PC-9 (cell line): Measurements from ENCODE around the gene TMEM94. TPM values are rescaled to one million over a fixed set of nuclear protein-coding genes. Genes with fewer than 3 reads are reported as not detected.

Source experiments
- BruUV-seq: library from RNA; stranded (reverse); fragments of 400-500 nt; replicated peaks from 2 replicates; lab custom pipeline; 2021; lab: Mats Ljungman, UMichigan
- CTCF ChIA-PET: fragments of 300-600 bp; sonication (Branson Sonifier 250); formaldehyde crosslinking; loops from one replicate; lab custom pipeline; 2022; ENCODE audit warnings: antibody characterized with exemption; lab: Charles Lee
- POLR2A ChIA-PET: fragments of 300-600 bp; sonication (Branson Sonifier 250); formaldehyde crosslinking; loops from one replicate; lab custom pipeline; 2022; ENCODE audit warnings: antibody characterized with exemption; ENCODE audit not compliant: unreplicated experiment; lab: Charles Lee
- DNase-seq, 2 experiments: peaks; one replicate each; pipeline versions ENCODE4 v3.0.0 to v3.0.0-alpha.2; 2015 to 2022; ENCODE audit warnings: mixed read lengths in 1 of 2
- H2AFZ ChIP-seq: fragments of 200-600 bp; sonication (generic); 2 replicates; pipeline ENCODE4 v1.8.1; 2017; ENCODE audit warnings: antibody characterized with exemption
- H3F3A ChIP-seq: fragments of 200-600 bp; sonication (generic); 2 replicates; pipeline ENCODE4 v1.8.1; 2017; ENCODE audit warnings: antibody characterized with exemption, mild to moderate bottlenecking, low read depth; ENCODE audit not compliant: insufficient read depth
- H3K27ac ChIP-seq: fragments of 200-600 bp; sonication (generic); 2 replicates; pipeline ENCODE4 v1.6.1; 2016; ENCODE audit warnings: mixed run types
- H3K27me3 ChIP-seq: fragments of 200-600 bp; sonication (generic); 2 replicates; pipeline ENCODE4 v1.6.1; 2016; ENCODE audit warnings: low read depth, mixed run types; ENCODE audit not compliant: insufficient read depth
- H3K36me3 ChIP-seq: fragments of 200-600 bp; sonication (generic); 2 replicates; pipeline ENCODE4 v1.6.1; 2016; ENCODE audit warnings: low read depth, mixed run types
- H3K4me1 ChIP-seq: fragments of 200-600 bp; sonication (generic); replicated peaks from 2 replicates; pipeline ENCODE4 v1.6.1; 2016; ENCODE audit warnings: mixed run types; ENCODE audit not compliant: insufficient read depth
- H3K4me2 ChIP-seq: fragments of 200-600 bp; sonication (generic); 2 replicates; pipeline ENCODE4 v1.6.1; 2017; ENCODE audit warnings: mixed run types
- H3K4me3 ChIP-seq: fragments of 200-600 bp; sonication (generic); 2 replicates; pipeline ENCODE4 v1.6.1; 2016; ENCODE audit warnings: mixed run types
- H3K79me2 ChIP-seq: fragments of 200-600 bp; sonication (generic); 2 replicates; pipeline ENCODE4 v1.6.1; 2017; ENCODE audit warnings: low read depth, mixed run types
- H3K9me2 ChIP-seq: fragments of 200-600 bp; sonication (generic); 2 replicates; pipeline ENCODE4 v1.8.1; 2017; ENCODE audit warnings: mild to moderate bottlenecking; ENCODE audit not compliant: insufficient read depth
- H3K9me3 ChIP-seq: fragments of 200-600 bp; sonication (generic); 2 replicates; pipeline ENCODE4 v1.8.1; 2016; ENCODE audit warnings: low read depth; ENCODE audit not compliant: insufficient read depth
- H4K20me1 ChIP-seq: fragments of 200-600 bp; sonication (generic); 2 replicates; pipeline ENCODE4 v1.8.1; 2017; ENCODE audit not compliant: insufficient read depth
- EZH2 ChIP-seq: fragments of 200-600 bp; sonication (generic); IDR thresholded peaks from 2 replicates; pipeline ENCODE4 v1.8.0; 2017; ENCODE audit warnings: antibody characterized with exemption, low read depth
- intact Hi-C: fragments of 100-400 bp; cut with micrococcal nuclease; formaldehyde crosslinking; loops from one replicate; pipeline ENCODE4 v1.10.0; 2022; ENCODE audit not compliant: unreplicated experiment
- total RNA-seq: library from RNA; stranded (reverse); gene quantifications from 2 replicates; pipeline ENCODE4 v1.2.3, GENCODE V29; 2021
- TF ChIP-seq, protein P1 (sequence below): fragments of 200-600 bp; sonication (generic); conservative IDR thresholded peaks from 2 replicates; pipeline ENCODE4 v1.6.1; 2017; ENCODE audit warnings: mixed run types, antibody characterized with exemption, mild to moderate bottlenecking, moderate library complexity

TMEM94 gene
- total RNA-seq, 1 experiment from 2014 or later = 78.9 TPM

DNA sequence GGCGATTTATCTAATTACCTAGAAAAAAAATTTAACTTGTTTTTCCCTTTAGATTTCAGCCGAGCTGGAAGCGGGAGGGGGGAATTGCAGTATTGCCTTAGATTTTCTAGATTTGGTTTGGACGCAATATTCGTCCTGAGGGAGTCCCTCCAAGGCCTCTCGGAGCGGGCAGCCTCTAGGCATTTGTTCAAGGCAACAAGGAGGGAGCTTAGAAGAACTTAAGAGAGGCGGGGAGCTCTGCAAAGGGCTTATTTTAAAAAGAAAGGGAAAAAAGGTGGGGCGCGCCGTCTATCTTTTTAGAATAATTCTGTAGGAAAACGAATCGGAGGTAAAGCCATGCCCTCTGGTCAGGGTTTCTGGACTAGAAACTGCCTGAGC, 407 bp upstream of the TMEM94 start:
- H3K27ac ChIP-seq = peak overlapping the region; percentile 40; the same call in 1 of the 2 replicates
- H3K9me3 ChIP-seq = no peaks in the 10 kb centered on the region
- TF ChIP-seq, protein P1, sequence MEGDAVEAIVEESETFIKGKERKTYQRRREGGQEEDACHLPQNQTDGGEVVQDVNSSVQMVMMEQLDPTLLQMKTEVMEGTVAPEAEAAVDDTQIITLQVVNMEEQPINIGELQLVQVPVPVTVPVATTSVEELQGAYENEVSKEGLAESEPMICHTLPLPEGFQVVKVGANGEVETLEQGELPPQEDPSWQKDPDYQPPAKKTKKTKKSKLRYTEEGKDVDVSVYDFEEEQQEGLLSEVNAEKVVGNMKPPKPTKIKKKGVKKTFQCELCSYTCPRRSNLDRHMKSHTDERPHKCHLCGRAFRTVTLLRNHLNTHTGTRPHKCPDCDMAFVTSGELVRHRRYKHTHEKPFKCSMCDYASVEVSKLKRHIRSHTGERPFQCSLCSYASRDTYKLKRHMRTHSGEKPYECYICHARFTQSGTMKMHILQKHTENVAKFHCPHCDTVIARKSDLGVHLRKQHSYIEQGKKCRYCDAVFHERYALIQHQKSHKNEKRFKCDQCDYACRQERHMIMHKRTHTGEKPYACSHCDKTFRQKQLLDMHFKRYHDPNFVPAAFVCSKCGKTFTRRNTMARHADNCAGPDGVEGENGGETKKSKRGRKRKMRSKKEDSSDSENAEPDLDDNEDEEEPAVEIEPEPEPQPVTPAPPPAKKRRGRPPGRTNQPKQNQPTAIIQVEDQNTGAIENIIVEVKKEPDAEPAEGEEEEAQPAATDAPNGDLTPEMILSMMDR = no peak
- no peak for TF ChIP-seq EZH2
- H3K4me1 ChIP-seq = peaks cover 47% of the 10 kb centered on the region
- H3K4me3 ChIP-seq = peak overlapping the region; percentile 88
- BruUV-seq = TSS peak; percentile 85
- H4K20me1 ChIP-seq = no peaks in the 10 kb centered on the region
- peak overlapping the region; percentile 87 for H3K4me2 ChIP-seq
- no peaks in the 10 kb centered on the region for H3K27me3 ChIP-seq
- ChIA-PET POLR2A (interaction anchor here (0.5 to 1.1 kb wide), 11 partner anchors 18 to 475 kb away, joined by 3 to 33 read pairs (median 4); no protein-coding TSS in a partner anchor), CTCF (interaction anchor here (0.5 to 1.3 kb wide), 6 partner anchors 13 to 596 kb away, joined by 3 to 6 read pairs (median 4); partner anchors contain the start of genes GRIN2C and MIF4GD)
- no peaks in the 10 kb centered on the region for H3K36me3 ChIP-seq
- DNase-seq = no peak
- no peaks in the 10 kb centered on the region for H3K9me2 ChIP-seq
- H3K79me2 ChIP-seq = peaks cover 34% of the 10 kb centered on the region
- H3F3A ChIP-seq = peaks cover 43% of the 10 kb centered on the region
- peak overlapping the region; percentile 90 for H2AFZ ChIP-seq
- intact Hi-C loops = no loop called here

DNA sequence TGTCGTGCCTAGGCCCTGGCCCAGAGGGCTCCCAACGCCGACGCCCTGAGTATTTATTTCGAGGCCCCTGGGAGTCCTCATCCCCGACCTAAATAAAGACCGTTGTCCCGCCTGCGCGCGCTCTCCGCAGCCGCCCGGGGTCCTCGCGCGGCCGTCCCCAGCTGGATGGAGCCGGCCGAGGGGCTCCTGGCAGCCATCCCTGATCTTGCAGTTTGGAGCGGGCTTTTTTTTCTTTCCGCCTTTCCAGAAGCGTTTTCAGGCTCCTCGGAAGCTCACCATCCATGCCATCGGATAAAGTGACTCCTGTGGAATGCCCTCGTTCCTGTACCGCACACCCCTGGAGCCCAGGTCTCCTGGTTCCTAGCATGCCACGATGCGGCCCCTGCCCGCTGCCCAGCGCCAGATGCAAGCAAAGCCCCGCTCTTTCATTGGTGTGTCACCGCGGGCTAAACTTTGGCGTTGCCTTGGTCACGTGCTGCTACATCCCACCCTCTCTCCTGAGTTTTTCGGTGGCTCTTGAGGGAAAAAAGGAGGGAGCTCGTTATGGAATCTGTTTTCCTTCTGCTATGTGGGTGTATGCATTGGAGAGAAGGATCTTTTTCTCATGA, 716 bp downstream of the TMEM94 start:
- H2AFZ ChIP-seq = peak overlapping the region; percentile 97
- peak overlapping the region; percentile 47; the same call in 1 of the 2 replicates for H3K27ac ChIP-seq
- no peak for DNase-seq
- ChIA-PET POLR2A (interaction anchor here (0.5 to 1.1 kb wide), 3 partner anchors 27 to 190 kb away, joined by 3 to 6 read pairs (median 6); partner anchors contain the start of gene LLGL2), CTCF (interaction anchor here (1.3 kb wide), 1 partner anchor 144 kb away, joined by 4 read pairs; no protein-coding TSS in a partner anchor)
- peaks cover 43% of the 10 kb centered on the region for H3F3A ChIP-seq
- H3K4me2 ChIP-seq = peak overlapping the region; percentile 87
- peaks cover 49% of the 10 kb centered on the region for H3K4me1 ChIP-seq
- intact Hi-C loops = no loop called here
- no peaks in the 10 kb centered on the region for H3K9me2 ChIP-seq
- H3K79me2 ChIP-seq = peaks cover 41% of the 10 kb centered on the region
- H4K20me1 ChIP-seq = no peaks in the 10 kb centered on the region
- BruUV-seq = TSS peak; percentile 38
- no peaks in the 10 kb centered on the region for H3K27me3 ChIP-seq
- H3K36me3 ChIP-seq = no peaks in the 10 kb centered on the region
- no peaks in the 10 kb centered on the region for H3K9me3 ChIP-seq
- TF ChIP-seq, protein P1 = no peak
- TF ChIP-seq EZH2 = no peak
- peak overlapping the region; percentile 88 for H3K4me3 ChIP-seq

DNA sequence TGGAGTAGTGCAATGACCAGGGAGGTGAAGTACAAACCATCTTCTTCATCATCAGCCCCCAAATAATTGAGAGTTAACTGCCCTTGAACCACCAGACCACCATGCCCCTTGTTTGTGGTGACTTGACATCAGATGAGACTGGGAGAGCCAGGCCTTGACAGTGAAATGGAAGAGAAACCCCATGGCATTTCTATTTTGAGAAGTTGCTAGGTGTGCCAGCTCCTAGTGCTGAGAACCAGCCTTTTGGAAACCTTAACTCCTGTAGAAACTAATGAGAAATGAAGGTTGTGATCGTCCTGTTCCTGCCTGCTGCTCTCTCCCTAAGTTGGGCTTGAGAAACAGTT, 2.8 kb downstream of the TMEM94 start:
- DNase-seq = no peak
- Histone ChIP-seq H3K4me1 (peaks cover 49% of the 10 kb centered on the region), H3K27me3 (no peaks in the 10 kb centered on the region), H3K4me2 (peak overlapping the region; percentile 87), H3F3A (peaks cover 33% of the 10 kb centered on the region), H2AFZ (peak overlapping the region; percentile 56), H3K79me2 (peaks cover 47% of the 10 kb centered on the region), H4K20me1 (no peaks in the 10 kb centered on the region), H3K27ac (peak overlapping the region; percentile 90), H3K9me2 (no peaks in the 10 kb centered on the region), H3K36me3 (no peaks in the 10 kb centered on the region), H3K4me3 (peak overlapping the region; percentile 42; the same call in 1 of the 2 replicates), H3K9me3 (no peaks in the 10 kb centered on the region)
- TF ChIP-seq, protein P1 = no peak
- no peak for TF ChIP-seq EZH2
- no TSS peak for BruUV-seq
- CTCF ChIA-PET = interaction anchor here (0.6 kb wide), 1 partner anchor 13 kb away, joined by 7 read pairs; no protein-coding TSS in a partner anchor
- intact Hi-C loops = no loop called here
- POLR2A ChIA-PET = interaction anchor here (1.3 kb wide), 1 partner anchor 17 kb away, joined by 9 read pairs; no protein-coding TSS in a partner anchor
